ENCODE measurements around the gene POLE. TPM values are rescaled to one million over a fixed set of nuclear protein-coding genes. Genes with fewer than 3 reads are reported as not detected.

Gene POLE
- total RNA-seq, 1 donor from 2014 or later, result 174 TPM

- H3K27me3 Mint-ChIP-seq (ENCODE audit: low read depth), result no peaks in the 10 kb centered on the region
- no peaks in the 10 kb centered on the region for H3K9me3 Mint-ChIP-seq
- no peaks in the 10 kb centered on the region for H3K4me1 Mint-ChIP-seq
- H3K36me3 Mint-ChIP-seq (ENCODE audit: low read depth), result peaks cover 26% of the 10 kb centered on the region
- TF ChIP-seq, protein P1, sequence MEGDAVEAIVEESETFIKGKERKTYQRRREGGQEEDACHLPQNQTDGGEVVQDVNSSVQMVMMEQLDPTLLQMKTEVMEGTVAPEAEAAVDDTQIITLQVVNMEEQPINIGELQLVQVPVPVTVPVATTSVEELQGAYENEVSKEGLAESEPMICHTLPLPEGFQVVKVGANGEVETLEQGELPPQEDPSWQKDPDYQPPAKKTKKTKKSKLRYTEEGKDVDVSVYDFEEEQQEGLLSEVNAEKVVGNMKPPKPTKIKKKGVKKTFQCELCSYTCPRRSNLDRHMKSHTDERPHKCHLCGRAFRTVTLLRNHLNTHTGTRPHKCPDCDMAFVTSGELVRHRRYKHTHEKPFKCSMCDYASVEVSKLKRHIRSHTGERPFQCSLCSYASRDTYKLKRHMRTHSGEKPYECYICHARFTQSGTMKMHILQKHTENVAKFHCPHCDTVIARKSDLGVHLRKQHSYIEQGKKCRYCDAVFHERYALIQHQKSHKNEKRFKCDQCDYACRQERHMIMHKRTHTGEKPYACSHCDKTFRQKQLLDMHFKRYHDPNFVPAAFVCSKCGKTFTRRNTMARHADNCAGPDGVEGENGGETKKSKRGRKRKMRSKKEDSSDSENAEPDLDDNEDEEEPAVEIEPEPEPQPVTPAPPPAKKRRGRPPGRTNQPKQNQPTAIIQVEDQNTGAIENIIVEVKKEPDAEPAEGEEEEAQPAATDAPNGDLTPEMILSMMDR (conservative IDR thresholded peaks at IDR 0.05), result no peak
- H3K27ac Mint-ChIP-seq (ENCODE audit: unreplicated experiment), result no peak overlapping the region
- no peak overlapping the region for H3K4me3 Mint-ChIP-seq
- no peak for DNase-seq (ENCODE audit: low read depth, low spot score)
Observed at GRCh38 chr12:132640936-132641335, 46.2 kb downstream of the POLE start.

DNA sequence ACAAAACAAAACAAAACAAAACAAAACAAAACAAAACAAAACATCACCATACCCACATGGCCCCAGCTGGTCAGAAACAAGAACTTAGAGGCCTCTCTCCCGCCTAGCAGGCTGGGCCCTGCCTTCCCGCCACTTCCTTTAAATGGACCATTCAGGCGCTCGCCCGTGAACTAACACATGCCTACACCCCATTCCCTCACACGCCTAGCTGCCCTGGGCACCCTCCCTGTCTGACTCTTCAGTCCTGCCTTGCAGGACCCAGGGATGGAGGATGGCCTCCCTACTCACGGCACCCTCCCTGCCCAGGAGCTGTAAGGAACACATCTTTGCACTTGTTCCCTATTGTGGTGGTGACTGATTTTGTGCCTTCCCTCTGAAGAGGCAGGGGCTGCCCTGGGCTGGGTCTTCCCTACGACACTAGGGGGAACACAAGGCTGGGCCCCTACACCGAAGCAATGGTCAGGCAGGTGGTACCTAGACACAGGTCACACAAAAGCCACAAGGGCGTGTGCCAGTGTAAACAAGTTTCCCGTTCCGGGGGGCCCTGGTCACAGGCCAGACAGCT is 47.1 kb downstream of the POLE start:
- DNase-seq (ENCODE audit: low read depth, low spot score), result no peak
- Mint-ChIP-seq H3K27ac (ENCODE audit: unreplicated experiment) (no peak overlapping the region), H3K9me3 (no peaks in the 10 kb centered on the region), H3K36me3 (ENCODE audit: low read depth) (peaks cover 29% of the 10 kb centered on the region), H3K4me3 (no peak overlapping the region), H3K4me1 (no peaks in the 10 kb centered on the region), H3K27me3 (ENCODE audit: low read depth) (no peaks in the 10 kb centered on the region)
- TF ChIP-seq, protein P1 (conservative IDR thresholded peaks at IDR 0.05), result no peak

DNA sequence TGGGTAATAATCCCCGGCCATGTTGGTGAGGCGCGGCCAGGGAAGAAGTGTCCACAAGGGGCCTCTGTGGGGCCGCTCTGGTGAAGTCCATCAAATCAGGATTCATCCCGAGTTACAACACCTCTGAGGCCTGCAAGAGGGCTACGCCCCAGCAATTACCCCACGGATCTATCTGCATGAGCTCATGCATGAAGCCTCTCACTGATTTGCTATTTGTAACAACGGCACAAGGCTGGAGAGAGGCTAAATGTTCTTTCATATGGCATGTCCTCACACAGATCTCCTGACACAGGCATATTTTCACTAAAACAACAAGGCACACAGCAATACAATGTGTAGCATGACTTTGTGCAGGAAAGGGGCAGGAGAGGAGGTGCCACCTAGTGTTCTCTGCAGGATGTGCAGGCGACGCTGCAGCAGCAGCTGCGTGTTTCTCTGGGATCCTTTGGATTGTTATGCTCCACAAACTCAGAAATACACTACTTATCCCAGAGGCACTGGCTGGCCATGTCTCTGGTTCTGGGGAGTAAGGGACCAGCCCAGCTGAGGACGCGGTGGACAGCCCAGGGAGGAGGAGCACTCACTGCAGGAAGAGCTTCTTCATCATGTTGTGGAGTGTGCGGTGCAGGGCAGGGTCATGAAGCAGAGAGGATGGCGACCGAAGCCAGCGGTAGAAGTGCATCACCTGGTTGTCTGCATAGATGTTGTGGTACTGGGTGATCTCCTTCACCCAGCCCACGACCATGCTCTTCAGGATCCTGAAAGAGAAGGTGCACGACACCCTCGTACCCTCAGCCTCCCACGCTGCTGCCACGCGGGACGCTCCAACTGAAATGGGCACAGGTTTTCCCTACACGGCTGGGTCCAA is 48.4 kb downstream of the POLE start:
- no peak overlapping the region for H3K4me3 Mint-ChIP-seq
- DNase-seq (ENCODE audit: low read depth, low spot score), result no peak
- H3K27me3 Mint-ChIP-seq (ENCODE audit: low read depth), result no peaks in the 10 kb centered on the region
- TF ChIP-seq, protein P1 (conservative IDR thresholded peaks at IDR 0.05), result peak; percentile 80
- peak overlapping the region; percentile 24 for H3K27ac Mint-ChIP-seq (ENCODE audit: unreplicated experiment)
- H3K4me1 Mint-ChIP-seq, result no peaks in the 10 kb centered on the region
- H3K9me3 Mint-ChIP-seq, result no peaks in the 10 kb centered on the region
- peaks cover 32% of the 10 kb centered on the region for H3K36me3 Mint-ChIP-seq (ENCODE audit: low read depth)

DNA sequence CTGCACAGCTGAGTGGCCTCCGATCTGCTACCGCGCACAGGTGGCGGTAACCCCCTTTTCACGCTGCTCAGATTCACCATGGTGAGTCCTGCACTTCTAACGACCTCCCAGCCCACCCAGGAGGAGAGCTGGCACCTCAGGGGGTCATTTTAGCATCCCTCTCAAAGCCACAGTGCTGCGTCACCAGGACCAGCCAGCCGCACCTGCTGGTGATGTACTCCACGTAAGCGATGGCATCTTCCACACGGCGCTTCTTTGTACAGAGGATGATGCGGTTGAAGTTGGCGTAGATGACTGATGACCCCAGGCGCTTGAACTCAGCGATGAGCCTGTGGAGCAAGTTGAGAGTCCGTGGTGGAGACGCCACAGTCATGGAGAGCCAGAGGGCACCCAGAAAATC is 49.3 kb downstream of the POLE start:
- Mint-ChIP-seq H3K4me1 (no peaks in the 10 kb centered on the region), H3K27me3 (ENCODE audit: low read depth) (no peaks in the 10 kb centered on the region), H3K9me3 (no peaks in the 10 kb centered on the region), H3K27ac (ENCODE audit: unreplicated experiment) (peak overlapping the region; percentile 36), H3K36me3 (ENCODE audit: low read depth) (peaks cover 30% of the 10 kb centered on the region), H3K4me3 (no peak overlapping the region)
- no peak for DNase-seq (ENCODE audit: low read depth, low spot score)
- TF ChIP-seq, protein P1 (conservative IDR thresholded peaks at IDR 0.05), result no peak

DNA sequence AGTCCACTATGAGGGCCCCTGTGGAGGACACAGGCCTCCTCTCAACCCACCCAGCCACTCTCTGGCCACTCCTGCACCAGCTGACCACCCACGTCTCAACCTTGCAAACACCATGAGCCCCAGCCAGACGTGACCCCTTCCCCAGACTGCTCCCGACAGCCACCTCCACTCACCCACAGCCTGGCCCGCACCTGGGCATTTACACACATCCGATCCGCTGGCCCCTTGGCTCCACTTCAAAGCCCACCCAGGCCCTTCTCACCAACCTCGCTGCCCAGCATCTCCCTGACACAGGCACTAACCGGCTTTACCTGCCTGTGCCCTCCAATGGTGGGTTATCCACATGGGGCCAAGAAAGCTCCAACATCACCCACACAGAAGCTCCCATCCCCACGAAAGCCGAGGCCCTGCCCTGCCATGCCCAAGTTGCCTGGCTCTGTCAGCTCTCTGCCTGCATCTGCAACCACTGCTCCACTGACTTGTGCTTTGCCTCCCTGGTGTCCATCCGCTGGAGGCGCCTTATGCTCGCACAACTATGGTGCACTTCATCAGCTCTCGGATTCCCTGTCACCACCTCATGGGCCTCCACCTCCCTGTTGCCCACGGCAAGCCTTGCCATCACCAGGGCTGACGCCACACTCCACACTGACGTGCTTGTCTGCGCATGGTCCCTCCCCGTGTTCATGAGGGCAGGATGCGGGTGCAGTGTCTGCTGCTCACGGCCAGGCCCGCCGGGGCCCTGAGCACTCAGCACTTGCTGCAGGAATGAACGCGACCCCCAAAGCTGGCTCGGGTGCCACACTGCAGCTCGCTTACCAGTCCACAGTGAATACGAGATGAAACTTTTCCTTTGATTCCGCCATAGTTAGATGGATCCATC is 51.8 kb downstream of the POLE start:
- no peak for DNase-seq (ENCODE audit: low read depth, low spot score)
- Mint-ChIP-seq H3K27me3 (ENCODE audit: low read depth) (no peaks in the 10 kb centered on the region), H3K9me3 (no peaks in the 10 kb centered on the region)

More for the DNA sequence above, 51.8 kb downstream of the POLE start:
- Mint-ChIP-seq H3K27ac (ENCODE audit: unreplicated experiment) (peak overlapping the region; percentile 71), H3K36me3 (ENCODE audit: low read depth) (peaks cover 38% of the 10 kb centered on the region), H3K4me3 (no peak overlapping the region), H3K4me1 (no peaks in the 10 kb centered on the region)
- TF ChIP-seq, protein P1 (conservative IDR thresholded peaks at IDR 0.05), result no peak

All from neural crest cell (in vitro differentiated cells).